Endothelial cell of umbilical vein (primary cell): ENCODE measurements around the gene GMPPB. TPM values are rescaled to one million over a fixed set of nuclear protein-coding genes. Genes with fewer than 3 reads are reported as not detected.

Source experiments
- BruUV-seq: library from RNA; stranded (reverse); fragments of 400-500 nt; replicated peaks from 2 replicates; lab custom pipeline; 2021; lab: Mats Ljungman, UMichigan
- CTCF ChIA-PET: fragments of 300-600, 350-600 bp; sonication (Branson Sonifier 250); formaldehyde crosslinking; loops from one replicate; lab custom pipeline; 2021; ENCODE audit warnings: antibody characterized with exemption, inconsistent platforms; lab: Charles Lee
- POLR2A ChIA-PET: fragments of 300-600, 350-600 bp; sonication (Branson Sonifier 250); formaldehyde crosslinking; loops from one replicate; lab custom pipeline; 2021; ENCODE audit warnings: antibody characterized with exemption, inconsistent platforms; lab: Charles Lee
- DNase-seq: peaks from one replicate; pipeline ENCODE4 v3.0.0-alpha.2; 2011; ENCODE audit warnings: low read depth, low spot score
- FAIRE-seq: peaks from 2 replicates; lab custom pipeline; 2011; peaks lifted over from hg19 to GRCh38; lab: Jason Lieb, UNC
- H2AFZ ChIP-seq: 2 replicates; pipeline ENCODE4 v1.6.0; 2012; ENCODE audit warnings: low read depth, low read length, control low read depth, inconsistent platforms
- H3K27ac ChIP-seq: 2 replicates; pipeline ENCODE4 v1.5.1; 2011; ENCODE audit warnings: low read depth, mild to moderate bottlenecking, control low read depth, low read length, moderate library complexity; ENCODE audit not compliant: insufficient read depth
- H3K27me3 ChIP-seq, 2 experiments: 2 replicates each; pipeline versions ENCODE4 v1.6.0 to v1.6.1; 2011; ENCODE audit warnings: low read length in 2 of 2, mixed read lengths in 1 of 2; ENCODE audit not compliant: control insufficient read depth in 2 of 2, insufficient read depth in 2 of 2
- H3K36me3 ChIP-seq, 2 experiments: 2 replicates in 1 of 2; 3 replicates in 1 of 2; pipeline ENCODE4 v1.5.1; 2011; ENCODE audit warnings: low read length in 2 of 2, mild to moderate bottlenecking in 1 of 2, moderate library complexity in 1 of 2; ENCODE audit not compliant: control insufficient read depth in 2 of 2, insufficient read depth in 2 of 2; ENCODE audit errors: extremely low read depth in 1 of 2
- H3K4me1 ChIP-seq: 3 replicates; pipeline ENCODE4 v1.5.1; 2011; ENCODE audit warnings: mild to moderate bottlenecking, low read length; ENCODE audit not compliant: control insufficient read depth, insufficient read depth; ENCODE audit errors: extremely low read depth
- H3K4me2 ChIP-seq: 2 replicates; pipeline ENCODE4 v1.6.1; 2011; ENCODE audit warnings: low read length, control low read depth, mixed read lengths; ENCODE audit not compliant: insufficient read depth
- H3K4me3 ChIP-seq, 3 experiments: fragments of 200-600 bp in 1 of 3; sonication (generic), shearing (Covaris generic) in 1 of 3; replicated peaks in 1 of 3; 2 replicates each; pipeline ENCODE4 v1.5.1; 2011 to 2016; ENCODE audit warnings: control low read depth in 3 of 3, low read length in 3 of 3, mild to moderate bottlenecking in 2 of 3, inconsistent platforms in 1 of 3, low read depth in 1 of 3, moderate library complexity in 1 of 3; ENCODE audit not compliant: insufficient read depth in 1 of 3
- H3K79me2 ChIP-seq: 2 replicates; pipeline ENCODE4 v1.6.0; 2012; ENCODE audit warnings: low read length, inconsistent platforms; ENCODE audit not compliant: control insufficient read depth, insufficient read depth
- H3K9ac ChIP-seq: replicated peaks from 2 replicates; pipeline ENCODE3; 2011; ENCODE audit warnings: low read length, control low read depth; ENCODE audit not compliant: insufficient read depth; ENCODE audit errors: extremely low read depth
- H3K9me1 ChIP-seq: replicated peaks from 3 replicates; pipeline ENCODE4 v1.6.0; 2011; ENCODE audit warnings: mild to moderate bottlenecking, low read length; ENCODE audit not compliant: control insufficient read depth, insufficient read depth; ENCODE audit errors: extremely low read depth
- H3K9me3 ChIP-seq: replicated peaks from 2 replicates; pipeline ENCODE4 v1.5.1; 2012; ENCODE audit warnings: low read length, inconsistent platforms; ENCODE audit not compliant: control insufficient read depth, insufficient read depth
- H4K20me1 ChIP-seq: replicated peaks from 2 replicates; pipeline ENCODE3; 2011; ENCODE audit warnings: mild to moderate bottlenecking, low read length; ENCODE audit not compliant: control insufficient read depth, insufficient read depth; ENCODE audit errors: extremely low read depth
- EZH2 ChIP-seq: IDR thresholded peaks from 2 replicates; pipeline ENCODE4 v1.6.1; 2012; ENCODE audit warnings: borderline replicate concordance, low read depth, mild to moderate bottlenecking, moderate library complexity, low read length, inconsistent platforms; ENCODE audit not compliant: severe bottlenecking
- FOS ChIP-seq: IDR thresholded peaks from 2 replicates; pipeline ENCODE4 v1.6.1; 2011; ENCODE audit warnings: mild to moderate bottlenecking, low read length, moderate library complexity, borderline replicate concordance; ENCODE audit not compliant: insufficient read depth
- GATA2 ChIP-seq: IDR thresholded peaks from 2 replicates; pipeline ENCODE4 v1.7.0; 2011; ENCODE audit warnings: low read depth, mild to moderate bottlenecking, moderate library complexity, mixed read lengths, low read length; ENCODE audit not compliant: insufficient read length, insufficient read depth
- JUN ChIP-seq: IDR thresholded peaks from 2 replicates; pipeline ENCODE4 v1.6.1; 2011; ENCODE audit warnings: borderline replicate concordance, low read depth; ENCODE audit not compliant: insufficient read length, insufficient read depth
- MYC ChIP-seq: IDR thresholded peaks from one replicate; pipeline ENCODE4 v1.6.1; 2011; ENCODE audit warnings: mild to moderate bottlenecking, low read depth, low read length
- POLR2A ChIP-seq: IDR thresholded peaks from 2 replicates; pipeline ENCODE4 v1.6.1; 2012; ENCODE audit warnings: low read depth, mild to moderate bottlenecking, control low read depth, low read length
- POLR2AphosphoS5 ChIP-seq: IDR thresholded peaks from 2 replicates; pipeline ENCODE4 v1.6.1; 2012; ENCODE audit warnings: low read depth, mild to moderate bottlenecking, control low read depth, low read length, moderate library complexity; ENCODE audit not compliant: insufficient read depth
- dilution Hi-C: fragments of 300-500 bp; cut with MboI; formaldehyde crosslinking; loops from one replicate; pipeline ENCODE4 v1.15.0; 2019; ENCODE audit warnings: low sequenced_read_pairs; ENCODE audit not compliant: extremely low pct_ligation_motif_present
- intact Hi-C: fragments of 100-400 bp; cut with micrococcal nuclease; formaldehyde crosslinking; loops from one replicate; pipeline ENCODE4 v1.10.0; 2022
- polyA plus RNA-seq, 4 experiments: library from polyadenylated mRNA; depleted of rRNA in 3 of 4; stranded (reverse) in 3 of 4; unstranded in 1 of 4; fragments of >200 nt; gene quantifications; 2 replicates each; pipeline versions ENCODE4 v1.2.1 to v1.2.3, GENCODE V29; 2011 to 2012; ENCODE audit warnings: missing spikeins in 1 of 4
- total RNA-seq: library from RNA; stranded (reverse); gene quantifications from 2 replicates; pipeline ENCODE4 v1.2.3, GENCODE V29; 2021
- TF ChIP-seq, protein P1 (sequence below), 2 donors: IDR thresholded peaks; 1 replicate in 1 of 2; 2 replicates in 1 of 2; pipeline ENCODE4 v1.5.1; 2011; ENCODE audit warnings: low read length in 2 of 2, mild to moderate bottlenecking in 2 of 2, moderate library complexity in 2 of 2, control low read depth in 1 of 2, inconsistent platforms in 1 of 2, low read depth in 1 of 2; ENCODE audit not compliant: insufficient read depth in 1 of 2; ENCODE audit errors: extremely low read depth in 1 of 2
- TF ChIP-seq, protein P2 (sequence below): IDR thresholded peaks from 2 replicates; pipeline ENCODE4 v1.6.1; 2011; ENCODE audit not compliant: insufficient read depth, insufficient read length

Gene GMPPB
- total and polyA plus RNA-seq, 2 donors (not counting 3 experiments of a cell fraction or from before 2014, with no cell fraction given) = 52.5 to 62.0 TPM

DNA sequence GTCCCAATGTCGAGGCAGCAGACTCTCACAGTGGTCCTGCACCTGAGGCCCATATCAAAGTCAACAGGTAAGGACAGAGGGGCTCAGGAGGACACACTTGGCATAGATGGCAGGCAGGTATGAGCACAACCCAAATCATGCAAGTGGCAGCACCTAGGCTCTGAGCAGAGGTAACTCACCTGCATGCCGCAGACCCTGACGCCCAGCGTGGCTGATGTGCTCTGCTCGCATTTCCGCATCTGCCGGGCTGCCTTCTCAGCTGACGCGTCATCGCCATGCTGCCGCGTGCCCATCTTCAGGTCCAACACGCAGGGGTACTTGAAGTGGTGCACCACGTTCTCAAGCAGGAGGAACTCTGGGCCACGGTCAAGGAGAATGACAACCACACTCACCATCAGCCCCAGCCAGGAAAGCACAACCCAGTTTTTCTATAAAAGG, 4.2 kb upstream of the GMPPB start:
- no peak for DNase-seq
- Histone ChIP-seq H3K4me1 (peaks cover 8% of the 10 kb centered on the region), H3K9me3 (no peaks in the 10 kb centered on the region), H3K4me3 (no peak overlapping the region), H3K36me3 (peaks cover 4 to 33% of the 10 kb centered on the region in 2 experiments), H3K27ac (no peak overlapping the region), H4K20me1 (no peaks in the 10 kb centered on the region), H3K27me3 (no peaks in the 10 kb centered on the region), H3K9ac (no peak overlapping the region), H3K4me2 (no peak overlapping the region), H3K9me1 (no peaks in the 10 kb centered on the region), H2AFZ (no peak overlapping the region), H3K79me2 (peaks cover 7% of the 10 kb centered on the region)
- dilution Hi-C loops (no loop called here), intact Hi-C loops (loop anchor here (10.0 kb wide), 1 partner anchor 357 kb away; the partner anchor contains the start of gene RBM5)
- BruUV-seq = no TSS peak
- ChIA-PET CTCF (interaction anchor here (0.6 to 1.4 kb wide), 2 partner anchors 9 to 188 kb away, joined by 3 to 4 read pairs; no protein-coding TSS in a partner anchor), POLR2A (no interaction called here)
- no peak for FAIRE-seq
- TF ChIP-seq MYC (no peak), JUN (no peak), GATA2 (no peak), POLR2A (no peak), POLR2AphosphoS5 (no peak), FOS (no peak), EZH2 (no peak)
- TF ChIP-seq, protein P1, sequence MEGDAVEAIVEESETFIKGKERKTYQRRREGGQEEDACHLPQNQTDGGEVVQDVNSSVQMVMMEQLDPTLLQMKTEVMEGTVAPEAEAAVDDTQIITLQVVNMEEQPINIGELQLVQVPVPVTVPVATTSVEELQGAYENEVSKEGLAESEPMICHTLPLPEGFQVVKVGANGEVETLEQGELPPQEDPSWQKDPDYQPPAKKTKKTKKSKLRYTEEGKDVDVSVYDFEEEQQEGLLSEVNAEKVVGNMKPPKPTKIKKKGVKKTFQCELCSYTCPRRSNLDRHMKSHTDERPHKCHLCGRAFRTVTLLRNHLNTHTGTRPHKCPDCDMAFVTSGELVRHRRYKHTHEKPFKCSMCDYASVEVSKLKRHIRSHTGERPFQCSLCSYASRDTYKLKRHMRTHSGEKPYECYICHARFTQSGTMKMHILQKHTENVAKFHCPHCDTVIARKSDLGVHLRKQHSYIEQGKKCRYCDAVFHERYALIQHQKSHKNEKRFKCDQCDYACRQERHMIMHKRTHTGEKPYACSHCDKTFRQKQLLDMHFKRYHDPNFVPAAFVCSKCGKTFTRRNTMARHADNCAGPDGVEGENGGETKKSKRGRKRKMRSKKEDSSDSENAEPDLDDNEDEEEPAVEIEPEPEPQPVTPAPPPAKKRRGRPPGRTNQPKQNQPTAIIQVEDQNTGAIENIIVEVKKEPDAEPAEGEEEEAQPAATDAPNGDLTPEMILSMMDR (IDR thresholded peaks at IDR 0.05; ENCODE audit: extremely low read depth in 1 of 2, insufficient read depth in 1 of 2, low read depth in 1 of 2, low read length in 2 of 2) = no peak
- TF ChIP-seq, protein P2, sequence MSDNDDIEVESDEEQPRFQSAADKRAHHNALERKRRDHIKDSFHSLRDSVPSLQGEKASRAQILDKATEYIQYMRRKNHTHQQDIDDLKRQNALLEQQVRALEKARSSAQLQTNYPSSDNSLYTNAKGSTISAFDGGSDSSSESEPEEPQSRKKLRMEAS = no peak
